ENCODE results near the gene DHX29. TPM values are rescaled to one million over a fixed set of nuclear protein-coding genes. Genes with fewer than 3 reads are reported as not detected.
A peak's percentile ranks its signal among the peaks of the same experiment; 100 is the strongest.

DHX29 gene
- total and polyA plus RNA-seq, 2 experiments from 2014 or later, result 32.9 to 46.5 TPM

GRCh38 chr5:55220433-55221185, 86.9 kb downstream of the DHX29 start:
- Histone ChIP-seq H3K36me3 (replicated peaks; ENCODE audit: insufficient read depth, low read depth) (no peaks in the 10 kb centered on the region), H3K4me1 (ENCODE audit: insufficient read depth) (peaks cover 16% of the 10 kb centered on the region), H2AFZ (peak overlapping the region; percentile 66), H4K20me1 (ENCODE audit: insufficient read depth, poor library complexity, severe bottlenecking) (no peaks in the 10 kb centered on the region), H3K9me2 (replicated peaks; ENCODE audit: insufficient read depth) (no peaks in the 10 kb centered on the region), H3K79me2 (no peaks in the 10 kb centered on the region), H3K4me3 (peak overlapping the region; percentile 27), H3K9me3 (ENCODE audit: low read depth) (no peaks in the 10 kb centered on the region), H3K4me2 (peak overlapping the region; percentile 93), H3K27ac (no peak overlapping the region), H3K27me3 (peaks cover 74% of the 10 kb centered on the region)
- DNase-seq (ENCODE audit: low spot score), result peak; percentile 39
- WGBS (ENCODE audit: low lambda C conversion rate, missing lambda C conversion rate), result 2% methylated on average over 61 of the region's 62 CpGs
- TF ChIP-seq CTCF (IDR thresholded peaks at IDR 0.05; ENCODE audit: poor library complexity), result peak; percentile 23
- peak; percentile 79 for TF ChIP-seq EZH2 (IDR thresholded peaks at IDR 0.05; ENCODE audit: borderline replicate concordance)
- TF ChIP-seq EZH2phosphoT487 (IDR thresholded peaks at IDR 0.05; ENCODE audit: low read depth, severe bottlenecking, unreplicated experiment), result peak; percentile 58

DNA sequence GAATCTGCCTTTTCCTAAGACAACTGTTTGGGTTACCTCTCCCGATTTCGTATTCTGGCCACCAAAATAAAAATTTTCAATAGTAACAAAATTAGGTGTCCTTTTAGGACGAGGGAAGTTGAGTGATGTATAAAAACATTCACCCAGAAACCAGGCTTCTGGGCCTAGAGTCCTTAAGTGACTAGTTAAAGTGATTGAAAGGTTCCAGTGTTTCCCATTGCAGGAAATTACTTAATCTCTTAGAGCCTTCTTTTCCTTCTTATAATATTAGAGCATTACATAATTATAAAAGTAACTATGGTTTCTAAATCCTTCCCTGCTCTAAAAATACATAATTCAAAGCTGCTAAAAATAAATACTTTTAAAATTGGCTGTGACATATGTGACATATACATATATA, 87.7 kb downstream of the DHX29 start:
- Histone ChIP-seq H3K36me3 (replicated peaks; ENCODE audit: insufficient read depth, low read depth) (no peaks in the 10 kb centered on the region), H3K9me3 (ENCODE audit: low read depth) (no peaks in the 10 kb centered on the region), H3K27ac (no peak overlapping the region), H3K9me2 (replicated peaks; ENCODE audit: insufficient read depth) (no peaks in the 10 kb centered on the region), H3K27me3 (peaks cover 66% of the 10 kb centered on the region), H4K20me1 (ENCODE audit: insufficient read depth, poor library complexity, severe bottlenecking) (no peaks in the 10 kb centered on the region), H3K4me2 (no peak overlapping the region), H3K79me2 (no peaks in the 10 kb centered on the region), H3K4me3 (no peak overlapping the region), H2AFZ (no peak overlapping the region), H3K4me1 (ENCODE audit: insufficient read depth) (peaks cover 16% of the 10 kb centered on the region)
- TF ChIP-seq CTCF (IDR thresholded peaks at IDR 0.05; ENCODE audit: poor library complexity) (no peak), EZH2 (IDR thresholded peaks at IDR 0.05; ENCODE audit: borderline replicate concordance) (peak; percentile 10), EZH2phosphoT487 (IDR thresholded peaks at IDR 0.05; ENCODE audit: low read depth, severe bottlenecking, unreplicated experiment) (no peak)
- no peak for DNase-seq (ENCODE audit: low spot score)
- WGBS (ENCODE audit: low lambda C conversion rate, missing lambda C conversion rate), result 89% methylated on average over 3 of the region's 3 CpGs

- Histone ChIP-seq H3K4me1 (ENCODE audit: insufficient read depth) (peaks cover 16% of the 10 kb centered on the region), H3K27ac (no peak overlapping the region), H3K9me3 (ENCODE audit: low read depth) (no peaks in the 10 kb centered on the region), H3K4me3 (no peak overlapping the region), H3K9me2 (replicated peaks; ENCODE audit: insufficient read depth) (no peaks in the 10 kb centered on the region), H3K27me3 (peaks cover 58% of the 10 kb centered on the region), H3K36me3 (replicated peaks; ENCODE audit: insufficient read depth, low read depth) (no peaks in the 10 kb centered on the region), H3K79me2 (no peaks in the 10 kb centered on the region), H3K4me2 (no peak overlapping the region), H2AFZ (no peak overlapping the region), H4K20me1 (ENCODE audit: insufficient read depth, poor library complexity, severe bottlenecking) (no peaks in the 10 kb centered on the region)
- no peak for TF ChIP-seq CTCF (IDR thresholded peaks at IDR 0.05; ENCODE audit: poor library complexity)
- TF ChIP-seq EZH2phosphoT487 (IDR thresholded peaks at IDR 0.05; ENCODE audit: low read depth, severe bottlenecking, unreplicated experiment), result no peak
- TF ChIP-seq EZH2 (IDR thresholded peaks at IDR 0.05; ENCODE audit: borderline replicate concordance), result no peak
- 58% methylated on average over 4 of the region's 4 CpGs for WGBS (ENCODE audit: low lambda C conversion rate, missing lambda C conversion rate)
- peak; percentile 76 for DNase-seq (ENCODE audit: low spot score)
These were observed 88.5 kb downstream of the DHX29 start for GRCh38 chr5:55218967-55219366.

Measured in hepatocyte (in vitro differentiated cells).